Spleen (tissue), 7 donors: ENCODE data around the gene MYO3B.

ENCODE experiments used
- CTCF ChIP-seq, 11 experiments: fragments of 200-600 bp in 7 of 11; fragments of 450-650 bp in 4 of 11; sonication (generic) in 4 of 11; IDR thresholded peaks in 8 of 11; conservative IDR thresholded peaks in 3 of 11; 1 replicate in 7 of 11; 2 replicates in 4 of 11; pipeline versions ENCODE4 v1.4.0 to v1.8.0; 2016 to 2021; ENCODE audit warnings: antibody characterized with exemption in 11 of 11, inconsistent platforms in 4 of 11, mild to moderate bottlenecking in 1 of 11
- POLR2A ChIP-seq, 3 donors: fragments of 450-650 bp; IDR thresholded peaks; one replicate each; pipeline ENCODE4 v1.5.1; 2017; ENCODE audit warnings: antibody characterized with exemption in 3 of 3, mild to moderate bottlenecking in 1 of 3
- POLR2AphosphoS5 ChIP-seq, 3 donors: sonication (generic); formaldehyde crosslinking; IDR thresholded peaks; one replicate each; pipeline ENCODE4 v1.5.1; 2017; ENCODE audit warnings: antibody characterized with exemption in 3 of 3
- donor health status: DM: no; HTN: no; CAD: no; lungs with moderate emphysema.
- donor health status: DM: no; HTN: no; CAD: no.
- donor health status: DM: no; HTN: no; CAD: no.

GRCh38 chr2:170262343-170262742, 84.4 kb downstream of the MYO3B start:
- TF ChIP-seq POLR2A (IDR thresholded peaks at IDR 0.05), result no peak
- no peak for TF ChIP-seq CTCF (IDR thresholded peaks at IDR 0.05 in 8 of 11, conservative IDR thresholded peaks at IDR 0.05 in 3 of 11)
- TF ChIP-seq POLR2AphosphoS5 (IDR thresholded peaks at IDR 0.05), result no peak
